ENCODE results near the gene GIMD1.

GIMD1 gene

GRCh38 chr4:106344647-106344970 is 24.0 kb downstream of the GIMD1 start:
- no peak overlapping the region for H3K4me3 ChIP-seq (ENCODE audit: low read length, poor library complexity, severe bottlenecking)
- peaks cover 18% of the 10 kb centered on the region; the same call in 1 of the 2 replicates for H3K79me2 ChIP-seq (ENCODE audit: insufficient read depth, low read length)
- no peak overlapping the region for H3K9ac ChIP-seq (ENCODE audit: low read depth, low read length, poor library complexity, severe bottlenecking)
- H4K20me1 ChIP-seq (ENCODE audit: insufficient read depth, low read length, poor library complexity, severe bottlenecking) = peaks cover 7% of the 10 kb centered on the region
- no peak overlapping the region for H3K4me2 ChIP-seq (ENCODE audit: low read depth, low read length, poor library complexity, severe bottlenecking)
- peaks cover 33% of the 10 kb centered on the region for H3K36me3 ChIP-seq (ENCODE audit: insufficient read depth, low read length)
- no peaks in the 10 kb centered on the region for H3K9me2 ChIP-seq (replicated peaks; ENCODE audit: low read depth, low read length)
- H3K27me3 ChIP-seq (ENCODE audit: insufficient read depth, low read length, poor library complexity, severe bottlenecking) = no peaks in the 10 kb centered on the region
- H3K4me1 ChIP-seq (ENCODE audit: insufficient read depth, low read length, poor library complexity, severe bottlenecking) = peaks cover 4% of the 10 kb centered on the region
- H3F3A ChIP-seq (ENCODE audit: low read depth) = no peaks in the 10 kb centered on the region
- H2AFZ ChIP-seq (ENCODE audit: low read length) = no peak overlapping the region
- H3K9me3 ChIP-seq (ENCODE audit: insufficient read depth, low read depth, low read length) = no peaks in the 10 kb centered on the region; the same call in 1 of the 2 replicates
- TF ChIP-seq EZH2phosphoT487 (IDR thresholded peaks at IDR 0.05; ENCODE audit: borderline replicate concordance) (no peak), CTCF (conservative IDR thresholded peaks at IDR 0.05; ENCODE audit: low read length) (no peak)

GRCh38 chr4:106343865-106344646 is 24.5 kb downstream of the GIMD1 start:
- Histone ChIP-seq H3K4me1 (ENCODE audit: insufficient read depth, low read length, poor library complexity, severe bottlenecking) (peaks cover 4% of the 10 kb centered on the region), H3K9ac (ENCODE audit: low read depth, low read length, poor library complexity, severe bottlenecking) (no peak overlapping the region), H3K27me3 (ENCODE audit: insufficient read depth, low read length, poor library complexity, severe bottlenecking) (no peaks in the 10 kb centered on the region), H3F3A (ENCODE audit: low read depth) (no peaks in the 10 kb centered on the region), H3K36me3 (ENCODE audit: insufficient read depth, low read length) (peaks cover 28% of the 10 kb centered on the region), H3K9me3 (ENCODE audit: insufficient read depth, low read depth, low read length) (no peaks in the 10 kb centered on the region; the same call in 1 of the 2 replicates), H3K9me2 (replicated peaks; ENCODE audit: low read depth, low read length) (no peaks in the 10 kb centered on the region), H3K4me2 (ENCODE audit: low read depth, low read length, poor library complexity, severe bottlenecking) (no peak overlapping the region), H4K20me1 (ENCODE audit: insufficient read depth, low read length, poor library complexity, severe bottlenecking) (peaks cover 7% of the 10 kb centered on the region), H3K79me2 (ENCODE audit: insufficient read depth, low read length) (peaks cover 18% of the 10 kb centered on the region; the same call in 1 of the 2 replicates), H3K4me3 (ENCODE audit: low read length, poor library complexity, severe bottlenecking) (no peak overlapping the region), H2AFZ (ENCODE audit: low read length) (no peak overlapping the region)
- no peak for TF ChIP-seq CTCF (conservative IDR thresholded peaks at IDR 0.05; ENCODE audit: low read length)
- TF ChIP-seq EZH2phosphoT487 (IDR thresholded peaks at IDR 0.05; ENCODE audit: borderline replicate concordance) = no peak

- peaks cover 40% of the 10 kb centered on the region; the same call in 1 of the 2 replicates for H3K36me3 ChIP-seq (ENCODE audit: insufficient read depth, low read length)
- peaks cover 7% of the 10 kb centered on the region for H4K20me1 ChIP-seq (ENCODE audit: insufficient read depth, low read length, poor library complexity, severe bottlenecking)
- H3K4me3 ChIP-seq (ENCODE audit: low read length, poor library complexity, severe bottlenecking) = no peak overlapping the region
- H2AFZ ChIP-seq (ENCODE audit: low read length) = no peak overlapping the region
- H3K27me3 ChIP-seq (ENCODE audit: insufficient read depth, low read length, poor library complexity, severe bottlenecking) = no peaks in the 10 kb centered on the region
- no peaks in the 10 kb centered on the region for H3F3A ChIP-seq (ENCODE audit: low read depth)
- peaks cover 18% of the 10 kb centered on the region; the same call in 1 of the 2 replicates for H3K79me2 ChIP-seq (ENCODE audit: insufficient read depth, low read length)
- peaks cover 4% of the 10 kb centered on the region for H3K4me1 ChIP-seq (ENCODE audit: insufficient read depth, low read length, poor library complexity, severe bottlenecking)
- no peaks in the 10 kb centered on the region; the same call in 1 of the 2 replicates for H3K9me3 ChIP-seq (ENCODE audit: insufficient read depth, low read depth, low read length)
- no peak overlapping the region for H3K9ac ChIP-seq (ENCODE audit: low read depth, low read length, poor library complexity, severe bottlenecking)
- no peaks in the 10 kb centered on the region for H3K9me2 ChIP-seq (replicated peaks; ENCODE audit: low read depth, low read length)
- TF ChIP-seq EZH2phosphoT487 (IDR thresholded peaks at IDR 0.05; ENCODE audit: borderline replicate concordance) (no peak), CTCF (conservative IDR thresholded peaks at IDR 0.05; ENCODE audit: low read length) (no peak)
- no peak overlapping the region for H3K4me2 ChIP-seq (ENCODE audit: low read depth, low read length, poor library complexity, severe bottlenecking)
Observed at GRCh38 chr4:106340774-106341173, 27.8 kb downstream of the GIMD1 start.
